Retinal pigment epithelial cell (primary cell): ENCODE results near the gene MEN1.

Experiments
- DNase-seq: peaks from one replicate; pipeline ENCODE4 v3.0.0-alpha.2; 2010; ENCODE audit warnings: low read depth
- H3K4me3 ChIP-seq: 2 replicates; pipeline ENCODE4 v1.5.1; 2011; ENCODE audit warnings: mild to moderate bottlenecking, low read length, control low read depth, moderate library complexity
- TF ChIP-seq, protein P1 (sequence below): conservative IDR thresholded peaks from 2 replicates; pipeline ENCODE4 v1.5.1; 2011; ENCODE audit warnings: low read depth, low read length, control low read depth, inconsistent platforms

The MEN1 gene

DNA sequence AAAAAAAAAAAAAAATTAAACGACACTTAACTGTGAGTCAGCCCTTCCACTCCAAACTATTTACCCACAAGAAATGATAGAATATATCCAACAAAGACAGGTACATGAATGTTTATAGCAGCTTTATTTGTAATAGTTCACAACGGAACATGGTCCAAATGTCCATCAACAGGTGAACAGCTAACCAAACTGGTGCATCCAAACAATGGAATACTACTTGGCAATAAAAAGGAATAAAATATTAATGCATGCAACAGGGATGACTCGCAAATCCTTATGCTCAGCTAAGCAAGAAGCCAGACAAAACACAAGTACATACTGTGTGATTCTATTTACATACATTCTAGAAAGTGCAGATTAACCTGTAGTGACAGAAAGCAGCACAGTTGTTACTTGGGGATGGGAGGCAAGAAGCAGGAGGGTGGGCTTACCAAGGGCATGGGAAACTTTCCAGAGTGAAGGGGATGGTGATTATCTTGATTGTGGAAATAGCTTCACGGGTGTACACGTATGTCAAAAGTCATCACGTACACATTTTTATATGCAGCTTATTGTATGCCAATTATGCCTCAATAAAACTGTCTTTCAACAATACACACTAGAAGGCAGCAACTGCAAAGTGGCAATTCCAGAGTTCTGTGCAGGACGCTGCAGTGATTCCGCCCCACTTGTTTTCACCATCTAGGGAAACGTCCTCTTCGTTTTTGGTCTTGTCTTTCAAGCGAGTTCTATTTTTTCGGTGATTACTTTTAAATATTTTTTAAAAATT, 25.4 kb downstream of the MEN1 start:
- no peak for DNase-seq
- TF ChIP-seq, protein P1, sequence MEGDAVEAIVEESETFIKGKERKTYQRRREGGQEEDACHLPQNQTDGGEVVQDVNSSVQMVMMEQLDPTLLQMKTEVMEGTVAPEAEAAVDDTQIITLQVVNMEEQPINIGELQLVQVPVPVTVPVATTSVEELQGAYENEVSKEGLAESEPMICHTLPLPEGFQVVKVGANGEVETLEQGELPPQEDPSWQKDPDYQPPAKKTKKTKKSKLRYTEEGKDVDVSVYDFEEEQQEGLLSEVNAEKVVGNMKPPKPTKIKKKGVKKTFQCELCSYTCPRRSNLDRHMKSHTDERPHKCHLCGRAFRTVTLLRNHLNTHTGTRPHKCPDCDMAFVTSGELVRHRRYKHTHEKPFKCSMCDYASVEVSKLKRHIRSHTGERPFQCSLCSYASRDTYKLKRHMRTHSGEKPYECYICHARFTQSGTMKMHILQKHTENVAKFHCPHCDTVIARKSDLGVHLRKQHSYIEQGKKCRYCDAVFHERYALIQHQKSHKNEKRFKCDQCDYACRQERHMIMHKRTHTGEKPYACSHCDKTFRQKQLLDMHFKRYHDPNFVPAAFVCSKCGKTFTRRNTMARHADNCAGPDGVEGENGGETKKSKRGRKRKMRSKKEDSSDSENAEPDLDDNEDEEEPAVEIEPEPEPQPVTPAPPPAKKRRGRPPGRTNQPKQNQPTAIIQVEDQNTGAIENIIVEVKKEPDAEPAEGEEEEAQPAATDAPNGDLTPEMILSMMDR, result no peak
- no peak overlapping the region for H3K4me3 ChIP-seq

- TF ChIP-seq, protein P1, result no peak
- DNase-seq, result peak; percentile 99
- H3K4me3 ChIP-seq, result peak within 1 kb of the TSS; percentile 77
These were observed 31.7 kb downstream of the MEN1 start, which contains the start of gene SF1 for GRCh38 chr11:64778473-64779298. Gene SF1 (minus strand): TSS chr11:64778542. CDS start chr11:64778392, 150 bp downstream.

DNA sequence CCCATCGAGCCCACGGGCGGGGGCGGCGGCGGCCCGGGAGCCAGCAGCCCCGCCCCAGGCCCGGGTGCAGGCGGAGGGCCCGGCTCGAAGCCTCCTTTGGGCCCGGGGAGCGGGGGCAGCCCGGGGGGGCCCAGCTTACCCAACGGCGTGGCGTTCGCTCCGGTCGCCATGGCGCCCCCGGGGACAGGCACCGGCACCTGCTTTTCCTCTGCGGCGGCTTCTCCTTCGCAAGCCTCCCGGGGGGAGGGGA, 32.2 kb downstream of the MEN1 start:
- no peak for DNase-seq
- peak overlapping the region; percentile 67 for H3K4me3 ChIP-seq
- TF ChIP-seq, protein P1, result no peak

GRCh38 chr11:64777449-64778222, 32.7 kb downstream of the MEN1 start:
- no peak for DNase-seq

GRCh38 chr11:64776875-64777274, 33.5 kb downstream of the MEN1 start:
- peak overlapping the region; percentile 77 for H3K4me3 ChIP-seq
- TF ChIP-seq, protein P1, result no peak
- no peak for DNase-seq

More at GRCh38 chr11:64777449-64778222, 32.7 kb downstream of the MEN1 start:
- TF ChIP-seq, protein P1, result no peak
- H3K4me3 ChIP-seq, result peak overlapping the region; percentile 77

- H3K4me3 ChIP-seq, result peak overlapping the region; percentile 77
- TF ChIP-seq, protein P1, result no peak
- DNase-seq, result no peak
These were observed 33.9 kb downstream of the MEN1 start for GRCh38 chr11:64776425-64776824.
